Measurements from ENCODE around the gene RXRG.

- TF ChIP-seq GATA2 (IDR thresholded peaks at IDR 0.05; ENCODE audit: low read depth, low read length) (no peak), GATA3 (IDR thresholded peaks at IDR 0.05; ENCODE audit: low read depth, low read length) (no peak)
Measured at GRCh38 chr1:165375623-165376022, 69.3 kb downstream of the RXRG start.

Measured in SH-SY5Y (cell line).